K562 (cell line): Measurements from ENCODE around the gene SLCO2A1.

Experiments used
- EP300 ChIP-seq: IDR thresholded peaks from 2 replicates; pipeline ENCODE4 v1.6.1; 2012; ENCODE audit warnings: low read length, improper control_type of control experiment
- MIER1 ChIP-seq: fragments of 450-650 bp; IDR thresholded peaks from 2 replicates; pipeline ENCODE4 v1.6.1; 2016; ENCODE audit warnings: antibody characterized with exemption, mild to moderate bottlenecking, low read depth
- SP2 ChIP-seq: IDR thresholded peaks from 2 replicates; pipeline ENCODE4 v1.6.1; 2011; ENCODE audit warnings: mild to moderate bottlenecking, low read depth, low read length, moderate library complexity; ENCODE audit not compliant: poor library complexity, severe bottlenecking; ENCODE audit errors: extremely low read depth

DNA sequence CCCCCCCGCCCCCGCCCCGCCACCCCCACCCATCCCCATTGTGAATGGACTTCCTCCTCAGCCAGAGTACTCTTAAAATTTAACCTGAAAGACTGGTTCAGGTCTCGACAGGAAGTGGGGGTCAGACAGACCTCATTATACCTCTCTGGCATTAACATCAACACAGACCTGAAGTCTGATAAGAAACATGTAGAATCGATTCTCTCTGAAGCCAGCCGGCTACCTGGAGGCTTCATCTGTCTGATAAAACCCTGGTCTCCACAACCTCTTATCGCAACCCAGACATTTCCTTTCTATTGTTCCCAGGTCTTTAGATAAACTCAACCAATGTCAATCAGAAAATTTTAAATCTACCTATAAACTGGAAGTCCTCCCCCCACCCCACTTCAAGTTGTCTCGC lies 42.6 kb downstream of the SLCO2A1 start:
- TF ChIP-seq EP300 (no peak), SP2 (no peak), MIER1 (no peak)
